GM12878 (cell line): ENCODE data around the gene B4GALT1. TPM values are rescaled to one million over a fixed set of nuclear protein-coding genes. Genes with fewer than 3 reads are reported as not detected.

Experiments
- ATAC-seq: fragments of 200-7000 bp; cut with Tn5 transposase; 3 replicates; pipeline ENCODE4 v1.9.1; 2020; ENCODE audit warnings: mild to moderate bottlenecking, moderate library complexity
- BruUV-seq: library from RNA; stranded (reverse); fragments of 400-500 nt; replicated peaks from 2 replicates; lab custom pipeline; 2021; lab: Mats Ljungman, UMichigan
- CTCF ChIA-PET: fragments of 300-600 bp; sonication (Branson Sonifier 250); formaldehyde crosslinking; extraction: SDS; loops from one replicate; lab custom pipeline; 2021; ENCODE audit warnings: inconsistent platforms; lab: Yijun Ruan, JAX
- POLR2A ChIA-PET: fragments of 350-600 bp; formaldehyde crosslinking; extraction: SDS; loops from one replicate; lab custom pipeline; 2021; ENCODE audit warnings: inconsistent platforms; lab: Charles Lee
- RAD21 ChIA-PET: fragments of 300-600 bp; sonication (Branson Sonifier 250); formaldehyde crosslinking; loops from one replicate; lab custom pipeline; 2023; ENCODE audit warnings: antibody characterized with exemption; ENCODE audit not compliant: unreplicated experiment; lab: Charles Lee
- SMC1A ChIA-PET: fragments of 300-600 bp; sonication (Branson Sonifier 250); formaldehyde crosslinking; loops from one replicate; lab custom pipeline; 2023; ENCODE audit not compliant: unreplicated experiment, uncharacterized antibody; lab: Charles Lee
- DNase-seq: peaks from one replicate; pipeline ENCODE4 v3.0.0-alpha.2; 2011; ENCODE audit warnings: low read depth, low spot score
- FAIRE-seq: peaks from 3 replicates; lab custom pipeline; 2011; peaks lifted over from hg19 to GRCh38; lab: Jason Lieb, UNC
- H2AFZ ChIP-seq: 2 replicates; pipeline ENCODE4 v1.6.0; 2011; ENCODE audit warnings: low read depth, low read length, control low read depth; ENCODE audit not compliant: control insufficient read depth
- H3K27ac ChIP-seq: 2 replicates; pipeline ENCODE4 v1.5.1; 2011; ENCODE audit warnings: control low read depth; ENCODE audit not compliant: control insufficient read depth, insufficient read depth
- H3K27me3 ChIP-seq, 2 experiments: replicated peaks in 1 of 2; 2 replicates each; pipeline versions ENCODE4 v1.6.0 to v1.6.1; 2011; ENCODE audit warnings: low read length in 1 of 2; ENCODE audit not compliant: control insufficient read depth in 2 of 2, insufficient read depth in 2 of 2
- H3K36me3 ChIP-seq, 2 experiments: 2 replicates each; pipeline ENCODE4 v1.5.1; 2011; ENCODE audit warnings: low read length in 1 of 2; ENCODE audit not compliant: control insufficient read depth in 2 of 2, insufficient read depth in 2 of 2
- H3K4me1 ChIP-seq: 2 replicates; pipeline ENCODE4 v1.6.1; 2011; ENCODE audit warnings: mild to moderate bottlenecking, low read length, moderate library complexity, mixed read lengths; ENCODE audit not compliant: control insufficient read depth, insufficient read depth
- H3K4me2 ChIP-seq: 2 replicates; pipeline ENCODE4 v1.6.0; 2011; ENCODE audit warnings: control low read depth; ENCODE audit not compliant: control insufficient read depth, insufficient read depth
- H3K4me3 ChIP-seq: fragments of 200-600 bp; sonication (generic); 2 replicates; pipeline ENCODE4 v1.5.1; 2016
- H3K79me2 ChIP-seq: 2 replicates; pipeline ENCODE4 v1.6.0; 2011; ENCODE audit warnings: low read length; ENCODE audit not compliant: control insufficient read depth, insufficient read depth
- H3K9ac ChIP-seq: 2 replicates; pipeline ENCODE4 v1.8.0; 2011; ENCODE audit warnings: low read length, control low read depth, mixed read lengths; ENCODE audit not compliant: control insufficient read depth, insufficient read depth
- H3K9me3 ChIP-seq: replicated peaks from 3 replicates; pipeline ENCODE4 v1.5.1; 2011; ENCODE audit warnings: mild to moderate bottlenecking, low read length; ENCODE audit not compliant: control insufficient read depth, insufficient read depth
- H4K20me1 ChIP-seq: 2 replicates; pipeline ENCODE4 v1.6.0; 2011; ENCODE audit not compliant: control insufficient read depth, insufficient read depth
- BCL11A ChIP-seq: IDR thresholded peaks from 2 replicates; pipeline ENCODE4 v1.6.1; 2011; ENCODE audit warnings: low read depth, low read length
- HCFC1 ChIP-seq: fragments of 150-350 bp; IDR thresholded peaks from 2 replicates; pipeline ENCODE4 v1.6.1; 2014; ENCODE audit warnings: low read length
- MEF2A ChIP-seq: IDR thresholded peaks from 2 replicates; pipeline ENCODE4 v1.6.1; 2011; ENCODE audit warnings: low read depth, mild to moderate bottlenecking, low read length, moderate library complexity; ENCODE audit not compliant: insufficient read depth
- MEF2B ChIP-seq: fragments of 450-650 bp; IDR thresholded peaks from 2 replicates; pipeline ENCODE4 v1.6.1; 2018; ENCODE audit warnings: mild to moderate bottlenecking, moderate library complexity; ENCODE audit not compliant: partially characterized antibody, poor library complexity, severe bottlenecking
- RB1 ChIP-seq: fragments of 450-650 bp; formaldehyde crosslinking; IDR thresholded peaks from 2 replicates; pipeline ENCODE4 v1.6.1; 2017; ENCODE audit warnings: mild to moderate bottlenecking, borderline replicate concordance
- SMAD1 ChIP-seq: fragments of 450-650 bp; IDR thresholded peaks from 2 replicates; pipeline ENCODE4 v1.6.1; 2018; ENCODE audit warnings: mild to moderate bottlenecking, low read depth; ENCODE audit not compliant: partially characterized antibody
- SPI1 ChIP-seq: IDR thresholded peaks from 2 replicates; pipeline ENCODE4 v1.6.1; 2011; ENCODE audit warnings: low read depth, mild to moderate bottlenecking, low read length, moderate library complexity, borderline replicate concordance; ENCODE audit not compliant: insufficient read depth
- SUPT20H ChIP-seq: IDR thresholded peaks from 2 replicates; pipeline ENCODE4 v1.6.1; 2011; ENCODE audit warnings: low read depth, mild to moderate bottlenecking, low read length, moderate library complexity, borderline replicate concordance; ENCODE audit not compliant: control insufficient read depth
- SUZ12 ChIP-seq: fragments of 200-600 bp; sonication (generic); IDR thresholded peaks from one replicate; pipeline ENCODE4 v1.6.1; 2018; ENCODE audit warnings: antibody characterized with exemption, mild to moderate bottlenecking; ENCODE audit not compliant: unreplicated experiment
- YY1 ChIP-seq: IDR thresholded peaks from 2 replicates; pipeline ENCODE4 v1.6.1; 2011; ENCODE audit warnings: low read depth, mild to moderate bottlenecking, low read length
- ZNF217 ChIP-seq: fragments of 450-650 bp; IDR thresholded peaks from 2 replicates; pipeline ENCODE4 v1.6.1; 2017; ENCODE audit warnings: antibody characterized with exemption, mild to moderate bottlenecking
- ZNF622 ChIP-seq: fragments of 450-650 bp; IDR thresholded peaks from 2 replicates; pipeline ENCODE4 v1.6.1; 2017; ENCODE audit warnings: mild to moderate bottlenecking, inconsistent platforms
- WGBS: methylation state at CpG from one replicate; pipeline ENCODE4 v1.1.6; 2016; ENCODE audit warnings: low lambda C conversion rate; ENCODE audit not compliant: insufficient replicate concordance, insufficient coverage; ENCODE audit errors: missing lambda C conversion rate; 5-methylcytosine and 5-hydroxymethylcytosine counted together
- in situ Hi-C: fragments of 300-500 bp; cut with MboI; formaldehyde crosslinking; loops from 9 replicates; pipeline ENCODE4 v1.14.3; 2018; ENCODE audit warnings: mixed read lengths
- intact Hi-C: fragments of 100-400 bp; cut with micrococcal nuclease; formaldehyde crosslinking; loops from one replicate; pipeline ENCODE4 v1.14.2; 2022; ENCODE audit not compliant: unreplicated experiment
- polyA plus RNA-seq, 11 experiments: library from polyadenylated mRNA; depleted of rRNA in 4 of 11; unstranded in 6 of 11; stranded (reverse) in 5 of 11; fragments of >200 nt; fragmentation: Nextera tagmentation in 4 of 11; fragmentation: Illumina TruSeq in 1 of 11; extraction: Ambion mirVana in 4 of 11; extraction: Trizol in 1 of 11; gene quantifications; 1 replicate in 1 of 11; 2 replicates in 10 of 11; pipeline versions ENCODE4 v1.2.1 to v1.2.3, GENCODE V29; 2011 to 2016; ENCODE audit warnings: inconsistent platforms in 2 of 11, missing spikeins in 2 of 11, low read depth in 1 of 11
- total RNA-seq, 4 experiments: library from RNA; depleted of rRNA in 3 of 4; stranded (reverse); fragments of >200 nt in 3 of 4; fragmentation: Illumina TruSeq in 1 of 4; extraction: Trizol in 1 of 4; gene quantifications; 2 replicates each; pipeline versions ENCODE4 v1.2.1 to v1.2.3, GENCODE V29; 2013 to 2021

The B4GALT1 gene
- total and polyA plus RNA-seq, 10 of the 15 experiments (the other 5 are each of a cell fraction or from before 2014, with no cell fraction given), result 12.7 to 79.0 (median 41.0) TPM

GRCh38 chr9:33109850-33110595 is 57.1 kb downstream of the B4GALT1 start:
- in situ Hi-C loops (no loop called here), intact Hi-C loops (no loop called here)
- TF ChIP-seq SPI1, result no peak
- no peak for TF ChIP-seq YY1
- TF ChIP-seq ZNF217, result no peak
- no peak for TF ChIP-seq ZNF622
- no peak for TF ChIP-seq SMAD1
- H3K9ac ChIP-seq, result no peak overlapping the region
- H3K27me3 ChIP-seq, result no peaks in the 10 kb centered on the region
- no peak overlapping the region for H3K4me3 ChIP-seq
- ChIA-PET RAD21 (interaction anchor here (0.9 to 1.6 kb wide), 3 partner anchors 28 to 116 kb away, joined by 3 to 6 read pairs (median 6); no protein-coding TSS in a partner anchor), CTCF (interaction anchor here (1.3 kb wide), 1 partner anchor 61 kb away, joined by 3 read pairs; no protein-coding TSS in a partner anchor), SMC1A (interaction anchor here (0.7 to 1.3 kb wide), 2 partner anchors 16 to 69 kb away, joined by 3 to 5 read pairs; no protein-coding TSS in a partner anchor), POLR2A (interaction anchor here (0.6 to 0.8 kb wide), 2 partner anchors 11 to 12 kb away, joined by 3 to 4 read pairs; no protein-coding TSS in a partner anchor)
- H3K36me3 ChIP-seq, result peaks cover 15 to 31% of the 10 kb centered on the region in 2 experiments
- no peak overlapping the region for H3K27ac ChIP-seq
- no peaks in the 10 kb centered on the region; the same call in 1 of the 2 replicates for H3K79me2 ChIP-seq
- DNase-seq, result no peak
- no peak overlapping the region for H2AFZ ChIP-seq
- WGBS, result 53% methylated on average over 1 of the region's 1 CpG
- no TSS peak for BruUV-seq
- 0 out of 2 replicates have a peak, but pooled peaks cover 4% of the 10 kb centered on the region for H4K20me1 ChIP-seq
- ATAC-seq, result no peak; the same call in 1 of the 3 replicates
- no peak overlapping the region for H3K4me2 ChIP-seq
- H3K4me1 ChIP-seq, result no peaks in the 10 kb centered on the region
- no peak for FAIRE-seq
- no peaks in the 10 kb centered on the region for H3K9me3 ChIP-seq

GRCh38 chr9:33109097-33109496 is 58.0 kb downstream of the B4GALT1 start:
- no TSS peak for BruUV-seq
- ATAC-seq (peak; percentile 12; the same call in 1 of the 3 replicates), DNase-seq (no peak), FAIRE-seq (no peak)
- Histone ChIP-seq H3K27ac (no peak overlapping the region), H3K9me3 (no peaks in the 10 kb centered on the region), H3K27me3 (no peaks in the 10 kb centered on the region), H3K9ac (no peak overlapping the region), H3K4me2 (no peak overlapping the region), H4K20me1 (0 out of 2 replicates have a peak, but pooled peaks cover 4% of the 10 kb centered on the region), H3K79me2 (no peaks in the 10 kb centered on the region), H3K36me3 (peaks cover 13 to 23% of the 10 kb centered on the region in 2 experiments), H2AFZ (no peak overlapping the region), H3K4me3 (no peak overlapping the region), H3K4me1 (no peaks in the 10 kb centered on the region)
- WGBS, result 74% methylated on average over 3 of the region's 3 CpGs
- intact Hi-C loops, result no loop called here
- SMC1A ChIA-PET, result interaction anchor here (0.7 to 1.3 kb wide), 4 partner anchors 8 to 69 kb away, joined by 3 to 5 read pairs (median 3); no protein-coding TSS in a partner anchor
- CTCF ChIA-PET, result interaction anchor here (0.8 to 1.3 kb wide), 2 partner anchors 62 to 117 kb away, joined by 3 read pairs; no protein-coding TSS in a partner anchor
- no peak for TF ChIP-seq HCFC1
- TF ChIP-seq BCL11A, result no peak
- no peak for TF ChIP-seq RB1
- TF ChIP-seq MEF2A, result no peak
- no peak for TF ChIP-seq SUPT20H
- no peak for TF ChIP-seq MEF2B
- TF ChIP-seq SUZ12, result no peak
- in situ Hi-C loops, result no loop called here
- POLR2A ChIA-PET, result no interaction called here
- RAD21 ChIA-PET, result interaction anchor here (0.9 to 1.6 kb wide), 3 partner anchors 27 to 117 kb away, joined by 3 to 6 read pairs (median 6); no protein-coding TSS in a partner anchor
